HFF-Myc (cell line): ENCODE measurements around the gene WDR27.
A peak's percentile ranks its signal among the peaks of the same experiment; 100 is the strongest.

ENCODE experiments used
- DNase-seq: peaks from one replicate; pipeline ENCODE4 v3.0.0-alpha.2; 2011; ENCODE audit warnings: low read depth; ENCODE audit errors: extremely low read depth
- H3K4me3 ChIP-seq: replicated peaks from 2 replicates; pipeline ENCODE4 v1.5.1; 2011; ENCODE audit warnings: low read depth, mild to moderate bottlenecking, control low read depth, low read length
- CTCF ChIP-seq: IDR thresholded peaks from 2 replicates; pipeline ENCODE4 v1.5.1; 2012; ENCODE audit warnings: mild to moderate bottlenecking, low read depth, low read length, control low read depth; ENCODE audit errors: missing control alignments

Gene WDR27

GRCh38 chr6:169701954-169702839 lies at the start of gene WDR27, which contains the start of gene C6orf120:
WDR27 (minus strand) TSS chr6:169702029; CDS start chr6:169689005, 13,024 bp downstream.
C6orf120 (plus strand) TSS chr6:169702126; CDS start chr6:169702460, 334 bp downstream.
- H3K4me3 ChIP-seq = peak within 1 kb of the TSS; percentile 79
- peak; percentile 84 for DNase-seq
- TF ChIP-seq CTCF = no peak

GRCh38 chr6:169746556-169746955 lies 44.7 kb upstream of the WDR27 start:
- TF ChIP-seq CTCF = no peak
- no peak overlapping the region for H3K4me3 ChIP-seq
- no peak for DNase-seq

- DNase-seq = no peak
- no peak overlapping the region for H3K4me3 ChIP-seq
- TF ChIP-seq CTCF = no peak
Observed at GRCh38 chr6:169745405-169745804, 43.6 kb upstream of the WDR27 start.

GRCh38 chr6:169741344-169741743 lies 39.5 kb upstream of the WDR27 start:
- DNase-seq = no peak
- H3K4me3 ChIP-seq = no peak overlapping the region
- TF ChIP-seq CTCF = no peak

- no peak for TF ChIP-seq CTCF
- no peak for DNase-seq
- H3K4me3 ChIP-seq = no peak overlapping the region
Observed at GRCh38 chr6:169738976-169739529, 37.2 kb upstream of the WDR27 start.

GRCh38 chr6:169738204-169738975 lies 36.6 kb upstream of the WDR27 start:
- H3K4me3 ChIP-seq = no peak overlapping the region
- no peak for TF ChIP-seq CTCF
- DNase-seq = no peak
